ENCODE measurements around the gene SIMC1.

DNA sequence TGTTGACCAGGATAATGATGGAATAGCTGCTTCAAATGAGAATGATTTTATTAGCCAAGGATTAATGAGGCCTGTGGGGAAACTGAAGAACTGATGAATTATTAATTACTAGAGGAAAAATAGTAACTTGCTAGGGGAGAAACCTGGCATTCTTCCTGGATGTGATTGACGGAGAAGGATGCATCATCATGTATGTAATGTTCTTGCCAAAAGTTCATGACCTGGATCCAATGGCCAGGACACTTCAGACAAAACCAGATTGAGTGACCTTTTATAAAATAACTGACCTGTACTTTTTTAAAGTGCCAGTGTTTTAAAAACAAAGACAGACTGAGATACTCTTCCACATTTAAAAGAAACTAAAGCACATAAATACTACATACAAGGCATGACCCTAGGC lies 99.7 kb downstream of the SIMC1 start:
- TF ChIP-seq, protein P1, sequence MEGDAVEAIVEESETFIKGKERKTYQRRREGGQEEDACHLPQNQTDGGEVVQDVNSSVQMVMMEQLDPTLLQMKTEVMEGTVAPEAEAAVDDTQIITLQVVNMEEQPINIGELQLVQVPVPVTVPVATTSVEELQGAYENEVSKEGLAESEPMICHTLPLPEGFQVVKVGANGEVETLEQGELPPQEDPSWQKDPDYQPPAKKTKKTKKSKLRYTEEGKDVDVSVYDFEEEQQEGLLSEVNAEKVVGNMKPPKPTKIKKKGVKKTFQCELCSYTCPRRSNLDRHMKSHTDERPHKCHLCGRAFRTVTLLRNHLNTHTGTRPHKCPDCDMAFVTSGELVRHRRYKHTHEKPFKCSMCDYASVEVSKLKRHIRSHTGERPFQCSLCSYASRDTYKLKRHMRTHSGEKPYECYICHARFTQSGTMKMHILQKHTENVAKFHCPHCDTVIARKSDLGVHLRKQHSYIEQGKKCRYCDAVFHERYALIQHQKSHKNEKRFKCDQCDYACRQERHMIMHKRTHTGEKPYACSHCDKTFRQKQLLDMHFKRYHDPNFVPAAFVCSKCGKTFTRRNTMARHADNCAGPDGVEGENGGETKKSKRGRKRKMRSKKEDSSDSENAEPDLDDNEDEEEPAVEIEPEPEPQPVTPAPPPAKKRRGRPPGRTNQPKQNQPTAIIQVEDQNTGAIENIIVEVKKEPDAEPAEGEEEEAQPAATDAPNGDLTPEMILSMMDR (conservative IDR thresholded peaks at IDR 0.05 in 1 of 2, IDR thresholded peaks at IDR 0.05 in 1 of 2; ENCODE audit: low read depth in 1 of 2, low read length in 2 of 2): no peak
- TF ChIP-seq EZH2 (IDR thresholded peaks at IDR 0.05; ENCODE audit: low read length, missing control alignments): no peak

All from fibroblast of lung (primary cell).